Stimulated activated effector memory CD8-positive, alpha-beta T cell treated with anti-CD3 and anti-CD28 coated beads, Interleukin-12 subunit alpha, Interleukin-12 subunit beta, amount 100 ng/mL, for 72 hours (primary cell): ENCODE measurements around the gene BCL2.

ENCODE experiments used
- ATAC-seq: fragments of 150-1000 bp; cut with Tn5 transposase; 2 replicates; pipeline ENCODE4 v1.10.0; 2021
- DNase-seq, 2 donors: peaks; one replicate each; pipeline ENCODE4 v3.0.0; 2021 to 2022; ENCODE audit warnings: low spot score in 2 of 2
- H3K27ac Mint-ChIP-seq: one replicate; pipeline ENCODE4 v1.8.0; 2022; ENCODE audit warnings: mild to moderate bottlenecking, mixed read lengths
- H3K36me3 Mint-ChIP-seq: one replicate; pipeline ENCODE4 v1.8.0; 2022; ENCODE audit warnings: mild to moderate bottlenecking, mixed read lengths
- H3K4me1 Mint-ChIP-seq: one replicate; pipeline ENCODE4 v1.8.0; 2022; ENCODE audit warnings: mixed read lengths
- H3K4me3 Mint-ChIP-seq: one replicate; pipeline ENCODE4 v1.8.0; 2022; ENCODE audit warnings: mild to moderate bottlenecking, mixed read lengths
- H3K9me3 Mint-ChIP-seq: one replicate; pipeline ENCODE4 v1.8.0; 2022; ENCODE audit warnings: mixed read lengths

BCL2 gene

DNA sequence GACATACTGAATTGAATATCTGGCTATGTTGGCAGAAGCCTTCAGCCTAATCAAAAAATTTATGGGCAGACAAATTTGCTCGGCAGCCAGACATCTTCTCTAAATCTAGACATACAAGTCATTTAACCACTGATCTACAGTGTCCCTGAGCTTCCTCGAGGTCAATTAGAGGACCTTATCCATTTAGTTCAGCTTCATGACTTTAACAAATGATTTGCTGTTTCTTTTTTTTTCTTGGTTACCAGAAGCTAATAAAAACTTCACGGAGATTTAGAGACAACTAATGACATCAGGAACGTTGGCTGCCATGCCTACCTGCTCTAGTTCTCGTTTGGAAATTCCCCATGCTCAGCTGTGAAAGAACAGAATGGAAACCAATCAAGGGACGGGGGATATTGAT is 223.8 kb downstream of the BCL2 start:
- no peak for ATAC-seq
- Mint-ChIP-seq H3K36me3 (peaks cover 6% of the 10 kb centered on the region), H3K27ac (no peak overlapping the region), H3K4me3 (no peak overlapping the region), H3K4me1 (peaks cover 33% of the 10 kb centered on the region), H3K9me3 (no peaks in the 10 kb centered on the region)
- DNase-seq, result no peak

GRCh38 chr18:63091671-63092364 is 227.8 kb downstream of the BCL2 start:
- DNase-seq (no peak), ATAC-seq (peak; percentile 34)
- H3K36me3 Mint-ChIP-seq, result no peaks in the 10 kb centered on the region
- no peaks in the 10 kb centered on the region for H3K9me3 Mint-ChIP-seq
- H3K4me1 Mint-ChIP-seq, result no peaks in the 10 kb centered on the region
- H3K4me3 Mint-ChIP-seq, result no peak overlapping the region
- H3K27ac Mint-ChIP-seq, result no peak overlapping the region

GRCh38 chr18:63090334-63090733 is 229.2 kb downstream of the BCL2 start:
- DNase-seq, result no peak
- Mint-ChIP-seq H3K27ac (no peak overlapping the region), H3K9me3 (no peaks in the 10 kb centered on the region), H3K4me1 (no peaks in the 10 kb centered on the region), H3K36me3 (no peaks in the 10 kb centered on the region), H3K4me3 (no peak overlapping the region)
- no peak for ATAC-seq

DNA sequence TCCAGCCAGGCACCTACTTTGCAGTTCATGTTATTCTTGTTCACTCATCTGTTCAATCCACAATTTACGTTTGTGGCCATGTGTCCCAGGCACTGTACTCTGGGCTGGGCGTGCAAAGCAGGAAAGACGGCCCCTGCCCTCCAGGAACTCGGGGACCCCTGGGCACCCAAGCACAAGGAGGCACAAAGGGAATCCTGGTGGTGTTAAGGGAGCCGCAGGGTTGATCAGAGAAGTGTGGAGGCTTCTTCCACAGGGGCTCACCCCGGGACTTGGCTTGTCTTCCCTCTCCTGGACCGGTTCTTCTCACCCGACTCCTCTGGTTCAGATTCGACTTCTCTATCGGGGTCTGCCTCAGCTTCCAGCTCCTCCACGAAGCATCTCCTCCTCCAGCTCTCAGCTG is 230.5 kb downstream of the BCL2 start:
- Mint-ChIP-seq H3K36me3 (no peaks in the 10 kb centered on the region), H3K9me3 (no peaks in the 10 kb centered on the region), H3K27ac (no peak overlapping the region), H3K4me3 (no peak overlapping the region), H3K4me1 (no peaks in the 10 kb centered on the region)
- no peak for DNase-seq
- ATAC-seq, result no peak

- no peaks in the 10 kb centered on the region for H3K4me1 Mint-ChIP-seq
- no peaks in the 10 kb centered on the region for H3K36me3 Mint-ChIP-seq
- H3K9me3 Mint-ChIP-seq, result no peaks in the 10 kb centered on the region
- no peak overlapping the region for H3K4me3 Mint-ChIP-seq
- no peak overlapping the region for H3K27ac Mint-ChIP-seq
- DNase-seq (no peak), ATAC-seq (no peak)
Observed at GRCh38 chr18:63088262-63088661, 231.3 kb downstream of the BCL2 start.

DNA sequence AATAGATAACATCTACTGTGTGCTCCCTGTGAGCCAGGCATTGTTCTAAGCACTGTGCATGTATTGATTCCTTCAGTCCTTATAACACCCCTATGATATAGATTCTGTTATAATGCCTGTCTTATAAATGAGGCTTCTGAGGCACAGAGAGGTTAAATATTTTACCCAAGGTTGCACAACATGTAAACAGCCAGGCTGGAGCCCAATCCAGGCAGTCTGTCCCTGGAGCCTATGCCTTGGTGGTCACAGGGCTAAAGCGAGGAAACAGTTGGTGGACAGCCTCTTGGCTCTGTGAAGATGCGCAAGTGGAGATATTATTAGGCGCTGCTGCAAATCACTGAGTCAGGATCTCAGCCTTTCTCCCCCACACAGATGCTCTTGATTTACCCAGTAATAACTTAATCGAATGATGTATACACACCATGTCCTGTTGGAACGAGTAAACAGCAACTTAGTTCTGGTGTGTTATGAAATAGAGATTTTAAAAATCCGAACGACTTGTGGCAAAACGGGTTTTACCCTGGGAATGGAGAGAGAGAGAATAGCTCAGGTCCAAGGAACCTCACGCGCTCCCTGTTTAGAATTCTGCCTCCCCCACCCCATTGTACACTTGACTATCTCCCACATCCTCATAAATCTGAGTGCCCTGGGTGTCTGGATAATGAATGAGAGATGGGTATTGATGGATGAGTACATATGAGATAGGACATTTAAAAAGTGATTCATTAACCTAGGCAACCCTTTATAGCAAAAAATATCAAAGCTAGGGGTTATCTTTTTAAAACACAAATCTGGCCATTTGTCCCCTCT is 231.9 kb downstream of the BCL2 start:
- H3K4me3 Mint-ChIP-seq, result no peak overlapping the region

GRCh38 chr18:63085611-63086010 is 234.0 kb downstream of the BCL2 start:
- no peaks in the 10 kb centered on the region for H3K4me1 Mint-ChIP-seq
- H3K4me3 Mint-ChIP-seq, result no peak overlapping the region
- peak; percentile 49 for ATAC-seq
- no peaks in the 10 kb centered on the region for H3K9me3 Mint-ChIP-seq
- no peak overlapping the region for H3K27ac Mint-ChIP-seq
- DNase-seq, result no peak
- H3K36me3 Mint-ChIP-seq, result no peaks in the 10 kb centered on the region

More for the DNA sequence above, 231.9 kb downstream of the BCL2 start:
- no peaks in the 10 kb centered on the region for H3K9me3 Mint-ChIP-seq
- ATAC-seq (no peak), DNase-seq (no peak)
- no peaks in the 10 kb centered on the region for H3K36me3 Mint-ChIP-seq
- H3K4me1 Mint-ChIP-seq, result no peaks in the 10 kb centered on the region
- H3K27ac Mint-ChIP-seq, result no peak overlapping the region

DNA sequence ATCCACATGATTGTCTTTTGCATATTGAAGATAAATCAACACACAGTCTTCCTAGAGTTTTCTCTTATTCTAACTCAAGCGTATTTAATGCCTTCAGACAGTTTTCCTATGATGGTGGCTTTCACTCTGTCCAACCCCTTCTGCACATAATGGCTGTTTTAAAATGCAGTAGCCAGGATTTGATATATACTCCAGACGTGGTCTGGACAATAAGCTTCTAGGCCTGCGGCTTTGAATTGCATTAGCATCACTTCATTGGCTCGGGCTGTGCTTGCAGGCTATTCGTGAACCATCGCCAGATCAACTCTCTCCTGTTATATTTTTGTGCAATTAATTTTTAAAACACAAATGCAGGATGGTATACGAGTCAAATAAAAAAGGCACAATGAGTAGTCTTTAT is 235.3 kb downstream of the BCL2 start:
- no peaks in the 10 kb centered on the region for H3K4me1 Mint-ChIP-seq
- no peak overlapping the region for H3K27ac Mint-ChIP-seq
- no peak for ATAC-seq
- DNase-seq, result no peak
- peaks cover 5% of the 10 kb centered on the region for H3K9me3 Mint-ChIP-seq
- no peaks in the 10 kb centered on the region for H3K36me3 Mint-ChIP-seq
- H3K4me3 Mint-ChIP-seq, result no peak overlapping the region

DNA sequence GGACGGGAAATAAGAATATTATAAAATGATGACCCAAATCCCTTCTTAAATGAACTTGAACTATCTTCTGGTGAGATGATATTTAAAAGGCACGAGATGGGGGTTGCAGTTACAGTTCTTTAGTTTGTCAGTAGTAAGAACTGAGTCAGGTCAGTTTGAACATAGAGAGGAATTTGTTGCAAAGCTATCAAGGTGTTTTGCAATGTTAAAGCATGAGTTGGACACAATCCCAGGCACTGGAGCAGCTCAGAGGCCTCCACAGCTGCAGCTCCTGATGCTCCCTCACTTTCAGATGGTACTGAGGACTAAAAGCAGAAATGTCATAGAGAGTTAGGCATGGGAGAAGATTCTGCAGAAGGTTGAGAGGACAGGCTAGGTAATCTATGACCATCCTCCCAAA is 236.0 kb downstream of the BCL2 start:
- no peak overlapping the region for H3K27ac Mint-ChIP-seq
- H3K9me3 Mint-ChIP-seq, result peaks cover 5% of the 10 kb centered on the region
- H3K36me3 Mint-ChIP-seq, result no peaks in the 10 kb centered on the region
- H3K4me1 Mint-ChIP-seq, result peaks cover under 1% of the 10 kb centered on the region
- H3K4me3 Mint-ChIP-seq, result no peak overlapping the region
- no peak for DNase-seq
- no peak for ATAC-seq

- no peak overlapping the region for H3K27ac Mint-ChIP-seq
- H3K4me1 Mint-ChIP-seq, result peaks cover 5% of the 10 kb centered on the region
- no peaks in the 10 kb centered on the region for H3K36me3 Mint-ChIP-seq
- H3K9me3 Mint-ChIP-seq, result peaks cover 5% of the 10 kb centered on the region
- no peak for ATAC-seq
- DNase-seq, result no peak
- no peak overlapping the region for H3K4me3 Mint-ChIP-seq
Observed at GRCh38 chr18:63083020-63083531, 236.5 kb downstream of the BCL2 start.

DNA sequence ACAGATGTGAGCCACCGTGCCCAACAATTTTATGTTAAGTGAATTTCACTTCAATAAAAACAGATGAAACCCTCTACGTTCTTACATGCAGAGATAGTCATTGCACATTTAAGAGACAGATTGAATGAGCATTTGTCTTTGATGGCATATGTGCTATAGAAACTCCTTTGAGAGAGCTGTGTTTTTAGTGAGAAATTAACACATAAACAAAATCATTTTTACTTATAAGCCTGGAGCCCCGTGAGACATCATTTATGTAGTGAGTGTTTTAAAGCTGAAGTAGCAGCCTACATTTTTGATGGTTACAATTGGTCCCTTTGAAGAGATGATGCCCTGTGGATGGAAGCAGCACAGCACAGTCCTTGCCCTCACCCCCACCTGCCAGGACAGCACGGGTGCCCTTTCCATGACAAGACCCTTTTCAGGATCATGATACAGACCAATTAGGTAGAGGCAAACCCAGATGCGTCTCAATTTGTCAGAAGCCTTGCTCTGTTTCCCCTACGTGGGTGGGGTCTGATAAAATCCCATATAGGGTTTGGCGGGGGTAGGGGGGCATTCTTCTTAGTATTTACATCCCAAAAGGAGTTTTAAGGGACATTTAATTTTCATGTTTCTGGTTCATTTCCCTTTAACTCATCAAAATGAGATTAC is 237.1 kb downstream of the BCL2 start:
- Mint-ChIP-seq H3K27ac (no peak overlapping the region), H3K36me3 (no peaks in the 10 kb centered on the region), H3K4me1 (peaks cover 7% of the 10 kb centered on the region), H3K4me3 (no peak overlapping the region), H3K9me3 (peaks cover 5% of the 10 kb centered on the region)
- DNase-seq (no peak), ATAC-seq (no peak)

DNA sequence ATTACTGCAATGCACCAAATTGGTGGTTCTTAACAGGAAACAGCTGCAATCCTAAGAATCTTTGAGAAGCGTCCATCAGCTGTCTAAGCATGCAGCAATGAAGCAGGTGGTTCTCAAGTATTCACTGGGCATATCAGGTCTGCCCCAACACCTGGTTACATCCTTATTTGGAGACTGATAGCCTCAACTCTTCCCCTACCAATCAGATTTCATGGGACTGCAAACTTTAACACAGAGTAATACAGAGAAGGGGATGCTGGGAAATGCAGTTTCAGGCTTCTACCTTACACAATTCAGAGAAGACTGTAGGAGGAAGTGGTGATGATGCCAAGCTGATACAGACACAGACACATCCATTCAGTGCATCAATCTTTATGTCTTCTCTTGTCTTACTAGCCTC is 240.5 kb downstream of the BCL2 start:
- Mint-ChIP-seq H3K27ac (no peak overlapping the region), H3K9me3 (peaks cover 5% of the 10 kb centered on the region), H3K36me3 (no peaks in the 10 kb centered on the region), H3K4me1 (peaks cover 19% of the 10 kb centered on the region), H3K4me3 (no peak overlapping the region)
- ATAC-seq (peak; percentile 76), DNase-seq (no peak)

- Mint-ChIP-seq H3K4me1 (peaks cover 19% of the 10 kb centered on the region), H3K36me3 (no peaks in the 10 kb centered on the region), H3K4me3 (no peak overlapping the region), H3K27ac (no peak overlapping the region), H3K9me3 (peaks cover 5% of the 10 kb centered on the region)
- DNase-seq (no peak), ATAC-seq (peak; percentile 82)
Observed at GRCh38 chr18:63078471-63078870, 241.1 kb downstream of the BCL2 start.

DNA sequence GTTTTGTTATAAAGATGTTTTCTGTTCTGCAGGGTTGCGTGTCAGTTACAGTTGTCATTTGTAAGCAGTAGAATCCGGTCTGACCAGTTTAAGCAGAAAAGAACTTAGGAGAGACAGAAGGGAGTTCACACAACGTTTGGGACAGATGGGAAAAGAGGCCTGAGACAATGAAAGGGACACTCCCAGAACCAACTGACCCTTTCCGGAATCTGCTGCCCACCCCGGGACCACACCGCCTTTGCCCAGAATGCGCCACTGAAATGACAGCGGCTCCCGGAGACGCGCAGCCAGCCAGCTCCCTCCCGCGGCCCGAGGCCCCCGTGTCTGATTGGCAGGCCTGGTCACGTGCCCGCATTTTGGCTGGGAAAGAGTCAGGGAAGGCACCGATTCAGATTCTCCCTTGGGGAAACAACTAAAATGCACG is 244.6 kb downstream of the BCL2 start:
- peak; percentile 53 to 76 for DNase-seq
- H3K27ac Mint-ChIP-seq, result no peak overlapping the region
- peaks cover 19% of the 10 kb centered on the region for H3K4me1 Mint-ChIP-seq
- no peaks in the 10 kb centered on the region for H3K36me3 Mint-ChIP-seq
- peaks cover 3% of the 10 kb centered on the region for H3K9me3 Mint-ChIP-seq
- peak overlapping the region; percentile 72 for H3K4me3 Mint-ChIP-seq
- ATAC-seq, result peak; percentile 87

DNA sequence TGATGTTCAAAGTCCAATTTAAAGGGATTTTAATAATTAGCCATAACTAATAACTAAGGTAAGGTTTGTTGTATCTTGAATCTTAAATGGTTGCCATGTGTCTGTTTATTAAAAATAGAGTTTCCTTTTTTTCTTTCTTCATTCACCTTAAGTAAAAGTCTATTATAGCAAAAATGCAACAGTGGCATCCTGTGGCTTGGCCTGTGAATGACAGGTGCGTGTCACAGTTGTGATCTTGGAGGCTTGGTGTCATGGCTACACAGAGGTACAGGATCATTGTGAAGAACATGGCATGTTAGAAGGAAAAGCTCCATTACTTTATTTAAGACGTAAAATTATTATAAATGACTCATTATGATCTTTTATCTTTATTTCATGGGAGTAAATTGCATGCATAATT is 246.1 kb downstream of the BCL2 start:
- H3K9me3 Mint-ChIP-seq, result no peaks in the 10 kb centered on the region
- no peaks in the 10 kb centered on the region for H3K36me3 Mint-ChIP-seq
- H3K4me1 Mint-ChIP-seq, result peaks cover 18% of the 10 kb centered on the region
- H3K4me3 Mint-ChIP-seq, result no peak overlapping the region
- DNase-seq (no peak), ATAC-seq (no peak)
- no peak overlapping the region for H3K27ac Mint-ChIP-seq
